Neural cell (in vitro differentiated cells): ENCODE results near the gene ATAD1. TPM values are rescaled to one million over a fixed set of nuclear protein-coding genes. Genes with fewer than 3 reads are reported as not detected.

Experiments
- H2AFZ ChIP-seq: fragments of 200-600, 300-800 bp; sonication (generic), shearing (Covaris generic); 2 replicates; pipeline ENCODE4 v1.6.0; 2014; ENCODE audit warnings: low read depth, mild to moderate bottlenecking, antibody characterized with exemption, low read length, moderate library complexity
- H3F3A ChIP-seq: fragments of 200-600 bp; shearing (Covaris generic); 2 replicates; pipeline ENCODE4 v1.6.1; 2016; ENCODE audit warnings: mild to moderate bottlenecking, moderate library complexity, mixed read lengths, antibody characterized with exemption, low read length; ENCODE audit not compliant: insufficient read depth, poor library complexity, severe bottlenecking
- H3K27ac ChIP-seq: fragments of 200-600, 300-800 bp; sonication (generic), shearing (Covaris generic); 2 replicates; pipeline ENCODE4 v1.5.1; 2014; ENCODE audit warnings: mild to moderate bottlenecking, low read length, moderate library complexity
- H3K27me3 ChIP-seq: fragments of 300-800, 200-600 bp; sonication (generic), shearing (Covaris generic); 2 replicates; pipeline ENCODE4 v1.6.0; 2014; ENCODE audit warnings: mild to moderate bottlenecking, low read depth, low read length, moderate library complexity; ENCODE audit not compliant: insufficient read depth
- H3K36me3 ChIP-seq: fragments of 300-800, 200-600 bp; sonication (generic), shearing (Covaris generic); 2 replicates; pipeline ENCODE4 v1.5.1; 2014; ENCODE audit warnings: mild to moderate bottlenecking, antibody characterized with exemption, low read length, moderate library complexity; ENCODE audit not compliant: insufficient read depth
- H3K4me2 ChIP-seq: fragments of 300-800, 200-600 bp; sonication (generic), shearing (Covaris generic); 2 replicates; pipeline ENCODE4 v1.6.0; 2014; ENCODE audit warnings: mild to moderate bottlenecking, low read length
- H3K4me3 ChIP-seq: fragments of 300-800, 200-600 bp; sonication (generic), shearing (Covaris generic); 2 replicates; pipeline ENCODE4 v1.5.1; 2014; ENCODE audit warnings: mild to moderate bottlenecking, low read length, moderate library complexity
- H3K79me2 ChIP-seq: fragments of 200-600 bp; shearing (Covaris generic); replicated peaks from 2 replicates; pipeline ENCODE4 v1.6.0; 2014; ENCODE audit warnings: mild to moderate bottlenecking, low read length, moderate library complexity; ENCODE audit not compliant: insufficient read depth
- H3K9ac ChIP-seq: fragments of 300-800, 200-600 bp; sonication (generic), shearing (Covaris generic); 2 replicates; pipeline ENCODE4 v1.6.1; 2016; ENCODE audit warnings: mild to moderate bottlenecking, low read length, mixed read lengths
- H3K9me2 ChIP-seq: fragments of 200-600 bp; shearing (Covaris generic); 2 replicates; pipeline ENCODE4 v1.6.1; 2016; ENCODE audit warnings: mild to moderate bottlenecking, low read length, mixed read lengths; ENCODE audit not compliant: insufficient read depth
- H3K9me3 ChIP-seq: fragments of 200-600, 300-800 bp; sonication (generic), shearing (Covaris generic); 2 replicates; pipeline ENCODE4 v1.6.1; 2016; ENCODE audit warnings: mild to moderate bottlenecking, mixed run types, low read length, moderate library complexity, mixed read lengths
- H4K20me1 ChIP-seq: fragments of 200-600 bp; shearing (Covaris generic); 2 replicates; pipeline ENCODE4 v1.6.1; 2016; ENCODE audit warnings: mild to moderate bottlenecking, mixed run types; ENCODE audit not compliant: insufficient read depth
- CTCF ChIP-seq: fragments of 450-650 bp; IDR thresholded peaks from 2 replicates; pipeline ENCODE4 v1.5.1; 2014; ENCODE audit warnings: antibody characterized with exemption, mild to moderate bottlenecking, moderate library complexity; ENCODE audit not compliant: poor library complexity, severe bottlenecking
- EP300 ChIP-seq: fragments of 450-650 bp; conservative IDR thresholded peaks from 2 replicates; pipeline ENCODE4 v1.6.1; 2014; ENCODE audit warnings: antibody characterized with exemption, mild to moderate bottlenecking, moderate library complexity; ENCODE audit not compliant: poor library complexity, severe bottlenecking
- EZH2 ChIP-seq: fragments of 200-600, 300-800 bp; shearing (Covaris generic), sonication (generic); IDR thresholded peaks from 2 replicates; pipeline ENCODE4 v1.6.1; 2014; ENCODE audit warnings: antibody characterized with exemption, low read length, borderline replicate concordance, mild to moderate bottlenecking; ENCODE audit not compliant: insufficient read depth, poor library complexity, severe bottlenecking
- MXI1 ChIP-seq: fragments of 450-650 bp; conservative IDR thresholded peaks from 2 replicates; pipeline ENCODE4 v1.6.1; 2014; ENCODE audit warnings: antibody characterized with exemption, mild to moderate bottlenecking; ENCODE audit not compliant: poor library complexity, severe bottlenecking
- POLR2AphosphoS5 ChIP-seq: IDR thresholded peaks from 2 replicates; pipeline ENCODE4 v1.6.1; 2012
- RAD21 ChIP-seq: fragments of 450-650 bp; conservative IDR thresholded peaks from 2 replicates; pipeline ENCODE4 v1.6.1; 2014; ENCODE audit warnings: antibody characterized with exemption, mild to moderate bottlenecking, moderate library complexity
- REST ChIP-seq: IDR thresholded peaks from 2 replicates; pipeline ENCODE4 v1.6.1; 2012; ENCODE audit warnings: borderline replicate concordance
- SMC3 ChIP-seq: fragments of 450-650 bp; conservative IDR thresholded peaks from 2 replicates; pipeline ENCODE4 v1.6.1; 2014; ENCODE audit warnings: antibody characterized with exemption, mild to moderate bottlenecking, moderate library complexity; ENCODE audit not compliant: poor library complexity
- TAF1 ChIP-seq: IDR thresholded peaks from 2 replicates; pipeline ENCODE4 v1.6.1; 2012; ENCODE audit warnings: low read depth
- polyA plus RNA-seq: library from polyadenylated mRNA; depleted of rRNA; stranded (reverse); fragments of >200 nt; gene quantifications from 2 replicates; pipeline ENCODE4 v1.2.3, GENCODE V29; 2014

Gene ATAD1
- polyA plus RNA-seq, 1 donor from 2014 or later: 165 TPM

GRCh38 chr10:87837445-87837844 is 19.4 kb upstream of the ATAD1 start:
- no peaks in the 10 kb centered on the region for H3K36me3 ChIP-seq
- H3K4me3 ChIP-seq: no peak overlapping the region
- H3K27ac ChIP-seq: no peak overlapping the region
- no peak overlapping the region for H3K4me2 ChIP-seq
- TF ChIP-seq EZH2: no peak
- TF ChIP-seq SMC3: no peak
- TF ChIP-seq EP300: no peak
- no peak for TF ChIP-seq REST
- H3F3A ChIP-seq: no peaks in the 10 kb centered on the region
- H3K9me3 ChIP-seq: no peaks in the 10 kb centered on the region
- no peak overlapping the region for H2AFZ ChIP-seq
- H3K27me3 ChIP-seq: no peaks in the 10 kb centered on the region
- H4K20me1 ChIP-seq: no peaks in the 10 kb centered on the region
- H3K79me2 ChIP-seq: no peaks in the 10 kb centered on the region
- H3K9ac ChIP-seq: no peak overlapping the region
- no peaks in the 10 kb centered on the region for H3K9me2 ChIP-seq

GRCh38 chr10:87836098-87836497 is 18.1 kb upstream of the ATAD1 start:
- Histone ChIP-seq H3K9ac (no peak overlapping the region), H3K4me2 (no peak overlapping the region), H3K4me3 (no peak overlapping the region), H3K9me2 (no peaks in the 10 kb centered on the region), H2AFZ (no peak overlapping the region), H3K36me3 (no peaks in the 10 kb centered on the region), H3K27ac (no peak overlapping the region), H3K9me3 (no peaks in the 10 kb centered on the region), H3K27me3 (no peaks in the 10 kb centered on the region), H3K79me2 (no peaks in the 10 kb centered on the region), H4K20me1 (no peaks in the 10 kb centered on the region), H3F3A (no peaks in the 10 kb centered on the region)
- TF ChIP-seq RAD21: no peak
- TF ChIP-seq POLR2AphosphoS5: no peak
- no peak for TF ChIP-seq TAF1
- TF ChIP-seq EP300: no peak
- TF ChIP-seq CTCF: no peak
- no peak for TF ChIP-seq SMC3
- TF ChIP-seq REST: no peak
- TF ChIP-seq EZH2: no peak
- TF ChIP-seq MXI1: no peak
